ENCODE measurements around the gene LRRC58.
"Not testable (repeated sequence)": the region's sequence is repeated elsewhere in the genome, so short reads cannot be mapped to it uniquely, and the experiment has no call there.

Gene LRRC58

DNA sequence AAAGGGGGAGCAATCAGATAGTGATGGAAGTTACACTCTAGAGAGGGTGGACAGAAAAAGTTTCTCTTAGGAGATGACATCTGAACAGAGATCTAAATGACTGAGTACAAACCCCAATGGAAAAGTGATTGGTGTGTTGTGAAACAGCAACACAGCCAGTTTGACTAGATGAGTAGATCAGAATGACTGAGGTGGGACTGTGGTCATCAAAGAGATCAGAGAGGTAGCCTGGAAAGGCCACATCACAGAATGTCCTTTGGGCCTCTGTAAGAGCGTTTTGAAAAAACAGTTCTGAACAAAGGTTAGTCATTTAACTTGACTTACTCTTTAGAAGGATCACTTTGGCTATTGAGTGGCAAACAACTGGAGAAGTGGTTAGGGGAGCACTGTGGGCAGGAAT lies 10.6 kb downstream of the LRRC58 start:
- no peak for DNase-seq

DNA sequence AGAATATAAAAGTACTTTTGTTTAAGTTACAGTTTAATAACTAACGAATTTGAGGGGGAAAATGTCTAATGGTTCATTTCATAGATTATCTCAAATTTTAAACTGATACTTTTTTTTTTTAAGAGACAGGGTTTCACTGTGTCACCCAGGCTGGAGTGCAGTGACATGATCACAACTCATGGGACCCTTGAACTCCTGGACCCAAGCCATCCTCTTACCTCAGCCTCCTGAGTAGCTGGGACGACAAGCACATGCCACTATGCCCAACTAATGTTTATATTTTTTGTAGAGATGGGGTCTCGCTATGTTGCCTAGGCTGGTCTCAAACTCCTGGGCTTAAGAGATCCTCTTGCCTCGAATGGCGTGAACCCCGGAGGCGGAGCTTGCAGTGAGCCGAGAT lies 16.5 kb downstream of the LRRC58 start:
- DNase-seq: no peak

DNA sequence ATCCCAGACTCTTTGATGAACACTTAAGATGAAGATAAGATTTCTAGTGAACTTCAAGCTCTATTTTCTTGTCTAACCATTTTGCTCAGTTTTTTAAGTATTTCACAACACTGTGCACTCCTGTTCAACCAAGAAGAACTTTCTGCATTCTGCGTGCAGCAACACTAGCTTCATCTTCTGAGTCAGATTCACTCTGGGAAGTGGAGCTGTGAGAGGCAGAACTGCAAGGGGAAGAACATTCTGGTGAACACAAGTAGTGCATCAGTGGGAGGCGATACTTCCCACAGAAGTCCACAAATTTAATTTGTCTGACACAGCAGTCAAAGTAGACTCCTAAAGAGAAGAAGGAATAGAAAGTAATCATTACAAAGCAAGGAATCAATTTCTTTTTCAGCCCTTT lies 18.1 kb downstream of the LRRC58 start:
- DNase-seq: no peak

DNA sequence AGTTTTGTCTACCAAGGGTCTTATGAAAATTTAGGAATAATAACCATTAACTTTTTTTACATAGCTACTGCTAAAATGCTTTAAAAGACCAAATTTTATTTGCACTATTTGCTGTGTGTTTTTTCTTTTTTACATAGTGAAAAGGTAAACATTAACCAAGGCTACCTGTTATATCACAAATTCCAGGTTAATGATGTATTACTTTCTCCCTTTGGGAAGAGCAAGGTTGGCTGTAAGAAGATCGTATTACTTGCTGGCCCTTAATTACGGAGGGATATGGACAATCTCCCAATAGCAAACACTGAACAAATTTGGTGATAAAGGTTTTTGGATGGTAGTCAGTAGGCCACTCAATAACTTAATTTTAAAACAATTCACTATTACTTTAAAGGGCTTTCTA lies 22.4 kb downstream of the LRRC58 start:
- DNase-seq: no peak

DNA sequence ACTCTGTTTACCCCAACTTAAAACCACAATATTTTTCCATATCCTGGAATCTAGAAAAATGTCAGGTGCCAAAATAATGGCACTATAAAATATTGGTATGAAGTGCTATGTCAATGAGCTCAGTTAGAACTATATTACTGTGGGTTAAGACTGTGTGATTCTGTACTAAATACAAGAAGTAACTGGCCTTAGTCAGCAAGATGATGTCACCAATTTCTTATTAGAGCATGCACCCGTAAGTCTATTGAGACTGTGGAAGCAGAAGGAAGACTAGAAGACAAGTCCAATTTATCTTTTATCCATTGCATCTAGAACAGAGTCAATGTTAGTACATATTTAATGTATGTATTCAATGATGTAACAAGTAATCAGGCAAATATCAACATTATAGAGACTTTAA lies 25.0 kb downstream of the LRRC58 start:
- no peak for DNase-seq

DNA sequence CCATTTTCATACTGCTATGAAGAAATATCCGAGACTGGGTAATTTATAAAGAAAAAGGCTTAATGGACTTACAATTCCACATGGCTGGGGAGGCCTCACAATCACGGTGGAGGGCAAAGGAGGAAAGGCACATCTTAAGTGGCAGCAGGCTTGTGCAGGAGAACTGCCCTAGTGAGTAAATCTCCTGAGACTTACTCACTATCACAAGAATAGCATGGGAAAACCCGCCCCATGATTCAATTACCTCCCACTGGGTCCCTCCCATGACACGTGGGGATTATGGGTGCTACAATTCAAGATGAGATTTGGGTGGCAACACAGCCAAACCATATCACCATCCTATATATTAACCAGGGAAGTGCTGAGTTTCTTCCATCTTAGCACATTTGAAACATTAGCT lies 25.4 kb downstream of the LRRC58 start:
- DNase-seq: not testable (repeated sequence)

DNA sequence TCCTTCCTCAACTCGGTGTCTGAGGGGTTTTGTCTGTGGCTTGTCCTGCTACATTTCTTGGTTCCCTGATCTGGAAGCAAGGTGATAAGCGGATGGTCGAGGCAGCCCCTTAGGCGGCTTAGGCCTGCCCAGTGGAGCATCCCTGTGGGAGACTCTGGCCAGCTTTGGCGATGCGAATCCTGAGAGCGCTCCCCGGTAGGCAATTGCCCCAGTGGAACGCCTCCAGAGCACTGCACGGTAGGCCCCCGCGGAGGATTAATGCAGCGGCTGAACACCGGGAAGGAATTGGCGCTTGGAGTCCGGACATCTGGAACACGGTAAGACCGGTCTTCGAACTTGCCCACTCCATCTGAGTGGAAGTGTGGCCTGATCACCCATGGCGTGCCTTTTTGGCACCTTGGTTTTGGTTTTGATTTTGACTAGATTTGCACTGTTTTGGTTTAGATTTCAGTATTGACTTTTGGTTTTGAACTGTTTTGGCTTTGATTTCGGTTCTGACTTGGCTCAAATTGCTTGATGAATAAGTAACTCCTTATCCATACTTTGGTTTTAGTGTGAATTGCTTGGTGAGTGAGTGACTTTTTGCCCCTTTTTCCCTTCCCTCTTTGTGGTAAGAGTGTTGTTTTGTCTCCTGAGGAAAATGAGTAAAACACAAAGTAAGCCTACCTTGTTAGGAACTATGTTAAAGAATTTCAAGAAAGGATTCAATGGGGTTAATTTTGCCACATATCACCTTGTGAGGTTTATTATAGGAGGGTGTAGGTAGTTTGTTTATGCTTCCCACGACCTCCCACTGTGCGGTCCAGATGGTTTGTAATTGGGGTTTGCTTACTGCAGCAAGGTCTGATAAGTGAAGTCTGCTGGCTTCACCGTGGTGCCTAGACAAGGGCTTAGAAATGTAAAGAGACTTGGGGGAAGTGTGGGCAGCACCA lies 37.0 kb downstream of the LRRC58 start:
- DNase-seq: no peak

DNA sequence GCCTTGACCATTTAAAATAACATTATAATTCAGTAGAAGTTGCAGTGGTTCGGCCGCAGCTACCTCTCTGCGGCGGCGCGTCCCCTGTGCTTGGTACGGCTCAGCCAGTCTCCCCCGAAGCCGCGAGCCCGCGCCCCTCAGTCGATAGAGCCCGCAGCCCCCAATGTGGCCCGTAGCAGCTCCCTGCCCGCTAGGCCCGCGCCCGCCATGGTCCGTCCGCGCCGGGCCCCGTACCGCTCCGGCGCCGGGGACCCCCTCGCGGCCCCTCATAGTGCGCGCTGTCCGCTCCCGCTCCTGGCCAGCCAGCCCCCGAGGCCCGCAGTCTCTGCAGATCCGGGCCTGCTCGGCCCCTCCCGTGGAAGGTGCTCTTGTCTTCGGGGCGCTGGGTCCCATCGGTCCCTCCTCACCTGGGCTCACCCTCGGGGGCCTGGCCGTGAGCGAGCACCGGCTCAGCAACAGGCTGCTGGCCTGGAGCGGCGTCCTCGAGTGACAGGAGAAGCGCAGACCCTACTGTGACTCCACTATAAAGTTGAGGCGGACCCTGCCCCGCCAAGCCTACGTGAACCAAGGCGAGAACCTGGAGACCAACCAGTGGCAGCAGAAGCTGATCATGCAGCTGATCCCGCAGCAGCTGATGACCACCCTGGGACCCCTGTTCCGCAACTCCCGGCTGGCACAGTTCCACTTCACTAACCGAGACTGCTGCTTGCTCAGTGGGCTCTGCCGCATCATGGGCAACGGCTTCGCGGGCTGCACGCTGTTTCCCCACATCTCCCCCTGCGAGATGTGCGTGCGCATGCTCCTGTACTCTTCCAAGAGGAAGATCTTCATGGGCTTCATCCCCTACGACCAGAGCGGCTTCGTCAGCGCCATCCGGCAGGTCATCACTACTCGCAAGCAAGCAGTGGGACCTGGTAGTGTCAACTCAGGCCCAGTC lies 42.4 kb downstream of the LRRC58 start:
- DNase-seq: no peak

DNA sequence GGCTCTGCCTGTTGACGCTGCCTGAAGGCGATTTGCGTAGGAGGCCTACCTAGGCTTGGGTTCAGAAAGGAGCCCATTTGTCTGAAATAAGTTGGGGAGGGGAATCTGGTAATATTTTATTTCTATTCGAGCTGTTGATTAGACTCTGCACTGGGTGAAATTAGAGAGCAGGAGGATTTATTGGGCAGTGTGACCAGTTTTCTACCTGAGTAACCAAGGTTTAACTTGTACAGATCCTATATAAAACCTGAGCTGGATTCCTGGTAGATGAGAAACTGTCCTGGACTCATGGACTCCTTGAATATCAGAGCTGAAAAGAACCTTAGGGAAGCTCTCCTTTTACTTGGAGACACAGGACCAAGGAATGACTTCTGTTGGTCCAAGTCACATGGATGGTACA lies 44.5 kb downstream of the LRRC58 start:
- DNase-seq: no peak

DNA sequence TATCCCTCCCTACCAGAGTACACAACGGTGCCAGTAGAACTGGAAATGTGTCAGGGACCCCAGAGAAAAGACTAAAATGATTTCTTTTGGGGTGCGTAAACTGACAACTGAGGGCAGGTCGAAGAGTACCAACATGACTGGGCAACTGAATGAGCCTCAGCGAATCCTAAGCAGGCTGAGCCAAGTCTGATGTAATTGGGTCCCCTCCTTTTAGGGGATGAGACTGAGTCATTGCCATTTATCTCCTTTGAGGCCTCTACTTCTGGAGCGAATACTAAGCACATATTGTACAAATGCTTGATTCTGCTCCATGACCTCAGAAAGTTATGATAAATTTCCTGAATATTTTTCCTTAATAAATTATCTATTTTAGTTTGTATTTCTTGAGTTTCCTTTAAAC lies 46.8 kb downstream of the LRRC58 start:
- DNase-seq: no peak

DNA sequence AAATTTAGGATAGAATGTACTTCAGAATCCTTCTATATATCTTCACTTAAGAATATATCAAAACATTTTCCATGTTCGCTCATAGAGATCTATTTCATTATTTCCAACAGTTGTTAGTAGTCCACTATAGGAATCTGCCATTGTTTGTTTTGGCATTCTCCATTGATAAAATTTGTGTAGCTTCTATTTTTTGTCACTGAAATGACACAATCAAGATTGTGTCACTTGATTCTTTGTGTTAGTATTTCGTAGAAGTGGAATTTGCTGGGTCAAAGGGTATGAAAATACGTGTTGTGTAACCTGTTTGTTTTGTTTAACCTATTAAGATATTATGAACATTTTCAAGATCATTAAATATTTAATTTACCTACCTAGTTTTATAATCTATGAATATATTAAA lies 48.2 kb downstream of the LRRC58 start:
- no peak for DNase-seq

DNA sequence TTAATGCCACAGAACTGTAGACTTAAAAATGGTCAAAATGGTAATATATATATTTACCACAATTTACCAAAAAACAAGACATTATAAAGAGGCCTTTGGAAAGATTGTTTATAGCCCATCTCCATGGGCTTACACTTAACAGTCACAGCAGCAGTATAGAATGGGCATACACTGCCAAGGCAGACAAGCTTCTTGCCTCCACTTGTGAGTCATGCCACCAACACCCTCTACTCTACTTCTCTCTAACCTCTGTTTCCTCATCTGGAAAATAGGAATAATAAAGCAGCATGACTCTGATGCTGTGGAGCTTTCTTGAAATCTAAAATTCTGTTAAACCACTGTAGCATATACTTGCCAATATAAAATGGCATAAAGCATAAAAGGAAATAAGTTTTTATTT lies 49.8 kb downstream of the LRRC58 start:
- DNase-seq: no peak

DNA sequence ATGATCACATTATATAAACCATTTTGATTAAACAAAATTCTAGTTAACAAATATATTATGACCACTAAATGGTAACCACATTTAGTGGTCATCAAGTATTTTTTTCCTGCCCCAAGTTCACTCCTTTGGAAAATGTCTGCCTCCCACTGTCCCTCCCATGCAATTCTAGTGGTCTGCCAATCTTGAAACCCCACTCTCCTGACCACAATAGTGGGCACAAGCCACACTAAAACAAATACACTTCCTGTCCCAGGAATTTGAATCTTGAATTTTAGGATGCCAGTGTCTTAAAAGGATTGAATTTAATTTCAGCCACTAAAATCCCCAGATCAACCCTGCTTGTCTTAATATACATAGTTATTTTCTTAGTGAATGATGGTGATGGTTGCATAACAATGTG lies 50.2 kb downstream of the LRRC58 start:
- DNase-seq: no peak

DNA sequence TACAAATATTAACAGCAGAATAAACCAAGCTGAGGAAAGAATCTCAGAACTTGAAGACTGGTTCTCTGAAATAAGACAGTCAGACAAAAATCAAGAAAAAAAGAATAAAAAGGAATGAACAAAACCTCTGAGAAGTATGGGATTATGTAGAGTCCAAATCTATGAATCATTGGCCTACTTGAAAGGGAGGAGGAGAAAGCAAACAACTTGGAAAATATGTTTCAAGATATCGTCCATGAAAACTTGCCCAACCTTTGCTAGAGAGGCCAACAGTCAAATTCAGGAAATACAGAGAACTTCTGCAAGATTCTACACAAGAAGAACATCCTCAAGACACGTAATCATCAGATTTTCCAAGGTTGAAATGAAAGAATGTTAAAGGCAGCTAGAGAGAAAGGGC lies 57.6 kb downstream of the LRRC58 start:
- not testable (repeated sequence) for DNase-seq

DNA sequence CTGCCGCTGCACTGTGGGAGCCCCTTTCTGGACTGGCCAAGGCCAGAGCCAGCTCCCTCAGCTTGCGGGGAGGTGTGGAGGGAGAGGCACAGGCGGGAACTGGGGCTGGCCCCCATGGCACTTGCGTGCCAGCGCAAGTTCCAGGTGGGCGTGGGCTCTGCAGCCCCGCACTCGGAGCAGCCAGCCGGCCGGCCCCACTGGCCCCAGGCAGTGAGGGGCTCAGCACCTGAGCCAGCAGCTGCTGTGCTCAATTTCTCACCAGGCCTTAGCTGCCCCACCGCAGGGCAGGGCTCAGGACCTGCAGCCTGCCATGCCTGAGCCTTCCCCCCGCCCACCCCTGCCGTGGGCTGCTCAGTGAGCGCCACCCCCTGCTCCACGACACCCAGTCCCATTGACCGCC lies 59.5 kb downstream of the LRRC58 start:
- no peak for DNase-seq

DNA sequence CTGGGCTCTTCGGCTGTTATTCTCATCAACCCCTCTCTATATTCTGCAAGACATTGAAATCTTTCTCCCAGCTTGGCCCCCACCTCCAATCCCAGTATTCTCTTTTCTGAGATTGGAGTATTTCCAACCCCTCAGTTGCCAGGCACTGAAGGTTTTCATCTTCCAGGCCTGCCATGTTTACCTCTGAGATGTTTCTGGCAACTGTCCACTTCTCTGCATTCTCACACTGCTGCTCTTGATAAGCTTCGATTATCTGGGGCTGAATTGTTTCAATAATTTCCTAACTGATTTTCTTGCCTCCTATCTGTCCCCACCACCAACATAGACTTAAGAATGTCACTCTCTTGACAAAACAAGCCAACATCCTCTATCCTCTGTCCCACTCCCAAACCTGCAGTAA lies 62.7 kb downstream of the LRRC58 start:
- no peak for DNase-seq

DNA sequence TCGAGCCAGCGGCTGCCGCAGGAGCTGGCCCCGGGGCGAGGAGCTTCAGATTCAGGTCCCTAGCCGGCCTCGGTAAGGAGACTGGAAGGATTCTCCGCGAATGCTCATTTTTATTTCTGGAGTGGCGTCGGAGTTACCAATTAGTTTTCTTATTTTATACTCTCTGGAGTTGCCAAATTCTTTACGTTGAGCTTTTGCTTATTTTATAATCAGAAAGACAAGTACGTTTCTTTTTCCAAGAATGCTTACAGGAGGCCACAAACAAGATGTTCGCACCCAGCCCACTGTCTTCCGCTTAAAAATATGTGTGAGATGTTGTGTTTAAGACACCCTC lies 63.7 kb downstream of the LRRC58 start:
- DNase-seq: no peak

DNA sequence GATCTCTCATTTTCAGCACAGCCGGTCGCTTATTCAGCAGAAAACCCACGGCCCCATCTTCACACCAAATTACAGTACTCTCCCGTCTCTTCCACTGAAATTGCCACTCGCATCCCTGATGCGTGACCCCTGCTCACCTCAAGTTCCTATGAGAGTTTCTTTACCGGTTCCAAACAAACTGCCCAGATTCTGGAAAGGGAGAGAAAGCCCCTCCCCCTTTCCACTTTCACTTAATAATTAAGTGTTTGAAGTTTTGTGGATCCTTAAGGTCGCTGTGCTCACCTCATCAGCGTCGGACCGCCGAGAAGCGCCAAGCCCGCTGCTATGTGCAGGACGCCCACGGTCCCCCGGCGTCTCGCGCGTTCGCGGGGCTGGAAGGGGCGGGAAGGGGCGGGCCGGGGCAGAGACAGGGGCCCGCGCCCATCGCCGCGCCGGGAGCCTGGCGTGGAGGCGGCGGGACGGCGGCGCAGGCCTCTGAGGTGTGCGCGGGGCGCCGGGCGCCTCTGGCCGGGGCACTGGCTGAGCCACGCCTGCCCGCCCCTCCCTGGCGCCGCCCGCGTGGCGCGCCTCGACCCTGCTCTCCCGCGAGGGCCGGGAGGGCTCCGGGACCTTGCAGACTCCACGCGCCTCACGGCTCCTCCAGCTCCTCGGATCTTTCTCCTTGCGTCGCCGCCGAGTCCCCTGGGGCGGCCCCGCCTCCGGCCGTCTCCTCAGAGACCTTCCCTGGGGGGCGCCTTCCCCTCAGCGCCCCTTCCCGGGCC lies 64.2 kb downstream of the LRRC58 start, which contains the start of gene GPR156:
GPR156 (minus strand) TSS at position 476 of the 761 bp plus-strand sequence. CDS start 41,124 bp downstream, outside the sequence.
- DNase-seq: no peak

DNA sequence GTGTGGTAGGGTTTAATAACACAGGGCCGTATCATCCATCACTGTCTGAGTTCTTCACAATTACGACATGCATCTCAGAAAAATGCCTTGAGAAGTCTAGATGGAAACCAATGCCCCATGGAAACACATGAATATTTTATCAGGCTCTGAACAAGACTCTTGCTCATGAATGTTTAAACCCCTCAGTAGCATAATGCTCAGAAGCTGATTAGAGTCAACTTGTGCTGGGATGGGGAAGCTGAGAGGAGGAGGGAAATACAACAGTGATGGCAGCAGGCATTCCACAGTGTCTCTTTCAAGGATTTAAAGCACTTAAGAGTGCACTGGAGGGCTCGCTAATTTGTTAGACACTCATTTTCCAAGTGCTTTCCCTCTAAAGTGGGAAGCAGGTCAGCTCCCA lies 67.9 kb downstream of the LRRC58 start:
- DNase-seq: no peak

DNA sequence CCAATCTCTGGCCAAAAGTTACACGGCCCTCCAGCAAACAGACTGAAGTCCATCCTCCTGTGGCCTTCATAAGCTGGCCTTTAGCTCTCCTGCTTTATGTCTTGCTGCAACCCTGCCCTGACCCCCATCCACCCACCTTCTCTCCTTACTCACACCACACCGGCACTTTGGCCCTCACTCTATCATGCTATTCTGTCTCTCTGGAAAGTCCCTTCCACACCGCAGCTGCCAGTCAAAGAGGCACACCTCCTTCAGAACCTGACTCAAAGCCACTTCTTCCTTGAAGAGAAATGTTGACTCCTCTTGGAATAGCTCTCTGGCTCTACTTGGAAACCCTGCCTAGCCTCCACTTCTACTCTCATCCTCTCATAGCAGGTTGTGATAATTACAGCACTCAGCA lies 68.6 kb downstream of the LRRC58 start:
- no peak for DNase-seq

DNA sequence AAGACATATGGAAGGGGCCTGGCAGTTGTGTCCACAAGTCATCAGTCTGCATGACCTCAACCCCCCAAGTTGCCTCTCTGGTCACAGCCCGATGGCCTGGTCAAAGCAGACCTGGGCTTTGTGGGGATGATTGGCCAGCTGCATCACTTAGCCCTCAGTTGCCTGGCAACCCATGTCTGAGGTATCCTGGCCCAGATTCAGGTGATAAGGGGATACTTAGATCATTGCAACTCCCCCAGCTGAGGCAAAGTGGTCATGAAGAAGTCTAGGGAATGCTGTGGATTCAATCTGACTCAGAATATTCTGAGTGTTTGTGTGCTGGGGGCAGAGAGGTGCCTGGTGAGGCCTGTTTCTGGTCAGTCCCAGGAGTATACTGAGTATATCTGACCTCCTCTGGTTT lies 69.1 kb downstream of the LRRC58 start:
- DNase-seq: no peak

DNA sequence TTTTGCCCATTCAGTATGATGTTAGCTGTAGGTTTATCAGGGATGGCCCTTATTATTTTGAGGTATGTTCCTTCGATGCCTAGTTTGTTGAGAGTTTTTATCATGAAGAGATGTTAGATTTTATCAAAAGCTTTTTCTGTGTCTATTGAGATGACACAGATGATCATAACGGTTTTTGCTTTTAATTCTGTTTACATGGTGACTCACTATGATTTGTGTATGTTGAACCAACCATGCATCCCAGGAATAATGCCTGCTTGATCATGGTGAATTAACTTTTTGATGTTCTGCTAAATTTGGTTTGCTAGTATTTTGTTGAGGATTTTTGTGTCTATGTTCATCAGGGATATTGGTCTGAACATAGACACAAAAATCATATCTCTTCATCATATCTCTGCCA lies 72.4 kb downstream of the LRRC58 start:
- DNase-seq: no peak

DNA sequence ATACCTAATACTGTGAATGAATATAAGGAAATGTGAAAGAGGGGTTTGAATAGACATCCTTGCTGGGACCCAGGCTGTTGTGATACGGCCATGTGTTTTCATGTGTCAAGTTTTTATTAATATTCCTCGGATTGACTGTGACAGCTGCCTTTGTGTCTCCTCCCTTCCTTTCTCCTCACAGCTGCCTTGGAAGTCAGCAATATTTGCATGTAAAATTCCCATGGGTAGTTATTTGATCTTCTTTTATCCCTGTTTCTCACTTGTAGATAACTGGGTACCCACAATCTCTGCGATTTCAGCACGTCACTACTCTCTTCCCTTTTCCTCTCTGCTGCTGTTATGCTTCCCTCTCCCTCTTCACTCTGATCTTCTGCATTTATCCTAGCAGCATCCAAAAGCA lies 73.5 kb downstream of the LRRC58 start:
- no peak for DNase-seq

All from CD4-positive, alpha-beta T cell treated with Interleukin-15 for 1 hour (primary cell).